Fibroblast of skin of right biceps (primary cell): ENCODE measurements around the gene ZNF821.
"Not testable (repeated sequence)": the region's sequence is repeated elsewhere in the genome, so short reads cannot be mapped to it uniquely, and the experiment has no call there.

Experiments
- DNase-seq: peaks from one replicate; pipeline ENCODE4 v3.0.0-alpha.2; 2013

ZNF821 gene

GRCh38 chr16:71899171-71899570 is 15.2 kb upstream of the ZNF821 start:
- no peak for DNase-seq

GRCh38 chr16:71896764-71897368 is 12.9 kb upstream of the ZNF821 start:
- DNase-seq = no peak

- DNase-seq = peak; percentile 53
Measured at GRCh38 chr16:71895679-71896365, 11.8 kb upstream of the ZNF821 start.

- DNase-seq = peak; percentile 99
Measured at GRCh38 chr16:71894921-71895678, 11.1 kb upstream of the ZNF821 start, which contains the start of gene IST1. TSS of gene IST1 (plus strand) at chr16:71895531. CDS start at chr16:71915641, 20,110 bp downstream.

- peak; percentile 62 for DNase-seq
Measured at GRCh38 chr16:71894229-71894920, 10.4 kb upstream of the ZNF821 start.

- DNase-seq = no peak
Measured at GRCh38 chr16:71893888-71894228, 9.9 kb upstream of the ZNF821 start.

- DNase-seq = no peak
Measured at GRCh38 chr16:71889147-71889546, 5.2 kb upstream of the ZNF821 start.

GRCh38 chr16:71885261-71885650 is 1.3 kb upstream of the ZNF821 start:
- no peak for DNase-seq

- DNase-seq = peak; percentile 26
Measured at GRCh38 chr16:71883168-71883848, 674 bp downstream of the ZNF821 start.

- DNase-seq = peak; percentile 68
Measured at GRCh38 chr16:71882505-71883167, 1.3 kb downstream of the ZNF821 start.

- no peak for DNase-seq
Measured at GRCh38 chr16:71880176-71880575, 3.8 kb downstream of the ZNF821 start.

GRCh38 chr16:71878911-71879310 is 5.1 kb downstream of the ZNF821 start:
- DNase-seq = no peak

- DNase-seq = no peak
Measured at GRCh38 chr16:71873199-71873598, 10.8 kb downstream of the ZNF821 start.

- no peak for DNase-seq
Measured at GRCh38 chr16:71870818-71871217, 13.2 kb downstream of the ZNF821 start.

- no peak for DNase-seq
Measured at GRCh38 chr16:71869089-71869488, 14.9 kb downstream of the ZNF821 start.

- no peak for DNase-seq
Measured at GRCh38 chr16:71867939-71868338, 16.0 kb downstream of the ZNF821 start.

GRCh38 chr16:71867175-71867574 is 16.8 kb downstream of the ZNF821 start:
- DNase-seq = not testable (repeated sequence)

- DNase-seq = no peak
Measured at GRCh38 chr16:71865173-71865863, 18.7 kb downstream of the ZNF821 start.

GRCh38 chr16:71863995-71864394 is 20.0 kb downstream of the ZNF821 start:
- no peak for DNase-seq

GRCh38 chr16:71859762-71860521 is 24.0 kb downstream of the ZNF821 start:
- DNase-seq = no peak
